Bronchial epithelial cell (primary cell): ENCODE data around the gene TTL. TPM values are rescaled to one million over a fixed set of nuclear protein-coding genes. Genes with fewer than 3 reads are reported as not detected.
A peak's percentile ranks its signal among the peaks of the same experiment; 100 is the strongest.

ENCODE experiments used
- DNase-seq: peaks from one replicate; pipeline ENCODE4 v3.0.0-alpha.2; 2010; ENCODE audit warnings: low read depth
- FAIRE-seq: peaks from 2 replicates; lab custom pipeline; 2011; peaks lifted over from hg19 to GRCh38; lab: Jason Lieb, UNC
- H3K27me3 ChIP-seq: 2 replicates; pipeline ENCODE4 v1.5.1; 2011; ENCODE audit warnings: low read length; ENCODE audit not compliant: control insufficient read depth, insufficient read depth
- H3K36me3 ChIP-seq: 2 replicates; pipeline ENCODE4 v1.5.1; 2011; ENCODE audit warnings: low read length; ENCODE audit not compliant: control insufficient read depth, insufficient read depth
- H3K4me3 ChIP-seq: 2 replicates; pipeline ENCODE4 v1.5.1; 2011; ENCODE audit warnings: mild to moderate bottlenecking, low read depth, low read length, control low read depth
- total RNA-seq: library from RNA; depleted of rRNA; stranded (reverse); fragments of >200 nt; gene quantifications from 2 replicates; pipeline ENCODE4 v1.2.1, GENCODE V29; 2014
- TF ChIP-seq, protein P1 (sequence below): IDR thresholded peaks from 2 replicates; pipeline ENCODE4 v1.5.1; 2011; ENCODE audit warnings: mild to moderate bottlenecking, moderate library complexity, low read length, control low read depth, inconsistent platforms; ENCODE audit not compliant: insufficient read depth, severe bottlenecking

The TTL gene
- total RNA-seq, 1 donor from 2014 or later, result 26.6 TPM

DNA sequence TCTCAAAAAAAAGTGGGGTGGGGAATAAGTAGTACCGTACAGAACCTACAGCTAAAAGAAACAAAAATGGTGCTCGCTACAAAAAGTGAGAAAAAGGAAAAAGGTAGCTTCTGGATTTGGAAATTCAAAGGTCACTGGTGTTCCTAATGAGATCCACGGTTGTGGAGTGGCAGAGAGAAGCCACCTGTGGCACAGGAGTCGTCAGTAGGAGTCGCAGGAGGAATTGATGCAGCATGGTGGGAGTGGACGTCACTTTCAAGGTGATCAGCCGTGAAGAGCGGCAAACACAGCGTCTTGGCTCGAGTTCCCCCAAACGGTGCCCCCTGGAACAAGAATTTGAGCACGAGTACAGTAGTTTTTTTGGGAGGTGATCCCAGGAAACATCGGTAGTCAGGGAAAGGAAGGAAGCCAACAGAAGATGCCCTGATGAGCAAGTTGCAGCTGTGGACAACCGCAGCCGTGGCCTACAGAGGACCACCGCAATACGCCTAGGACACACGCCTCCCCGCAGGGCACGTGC is 1.4 kb upstream of the TTL start:
- peak overlapping the region; percentile 78 for H3K4me3 ChIP-seq
- FAIRE-seq, result no peak
- DNase-seq, result no peak
- no peaks in the 10 kb centered on the region for H3K27me3 ChIP-seq
- peaks cover 2% of the 10 kb centered on the region for H3K36me3 ChIP-seq
- TF ChIP-seq, protein P1, sequence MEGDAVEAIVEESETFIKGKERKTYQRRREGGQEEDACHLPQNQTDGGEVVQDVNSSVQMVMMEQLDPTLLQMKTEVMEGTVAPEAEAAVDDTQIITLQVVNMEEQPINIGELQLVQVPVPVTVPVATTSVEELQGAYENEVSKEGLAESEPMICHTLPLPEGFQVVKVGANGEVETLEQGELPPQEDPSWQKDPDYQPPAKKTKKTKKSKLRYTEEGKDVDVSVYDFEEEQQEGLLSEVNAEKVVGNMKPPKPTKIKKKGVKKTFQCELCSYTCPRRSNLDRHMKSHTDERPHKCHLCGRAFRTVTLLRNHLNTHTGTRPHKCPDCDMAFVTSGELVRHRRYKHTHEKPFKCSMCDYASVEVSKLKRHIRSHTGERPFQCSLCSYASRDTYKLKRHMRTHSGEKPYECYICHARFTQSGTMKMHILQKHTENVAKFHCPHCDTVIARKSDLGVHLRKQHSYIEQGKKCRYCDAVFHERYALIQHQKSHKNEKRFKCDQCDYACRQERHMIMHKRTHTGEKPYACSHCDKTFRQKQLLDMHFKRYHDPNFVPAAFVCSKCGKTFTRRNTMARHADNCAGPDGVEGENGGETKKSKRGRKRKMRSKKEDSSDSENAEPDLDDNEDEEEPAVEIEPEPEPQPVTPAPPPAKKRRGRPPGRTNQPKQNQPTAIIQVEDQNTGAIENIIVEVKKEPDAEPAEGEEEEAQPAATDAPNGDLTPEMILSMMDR, result peak; percentile 32

DNA sequence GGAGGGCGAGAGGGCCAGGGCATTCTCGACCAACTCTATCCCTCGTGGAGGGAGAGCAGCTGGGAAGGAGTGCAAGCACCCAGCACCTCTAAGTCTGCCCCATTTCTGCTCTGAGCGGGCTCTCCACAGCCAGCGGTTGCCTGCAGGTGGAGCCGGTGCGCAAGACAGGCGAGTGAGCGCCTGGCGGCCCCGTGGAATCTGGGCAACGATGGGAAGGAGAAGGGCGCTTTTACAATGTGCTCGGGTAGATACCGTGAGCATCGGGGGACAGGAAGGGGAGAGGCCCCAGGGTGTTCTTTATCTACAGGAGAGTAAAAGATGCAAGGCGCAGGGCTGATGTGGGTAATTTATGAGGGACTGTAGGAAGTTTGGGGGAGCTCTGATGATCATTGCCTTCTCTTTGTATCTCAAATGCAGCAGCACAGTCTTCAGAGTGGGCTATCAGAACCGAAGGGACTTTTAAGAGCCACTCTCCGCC is 867 bp upstream of the TTL start:
- H3K4me3 ChIP-seq, result peak overlapping the region; percentile 78
- FAIRE-seq (no peak), DNase-seq (peak; percentile 74)
- no peaks in the 10 kb centered on the region for H3K27me3 ChIP-seq
- H3K36me3 ChIP-seq, result peaks cover 3% of the 10 kb centered on the region
- TF ChIP-seq, protein P1, result peak; percentile 94

DNA sequence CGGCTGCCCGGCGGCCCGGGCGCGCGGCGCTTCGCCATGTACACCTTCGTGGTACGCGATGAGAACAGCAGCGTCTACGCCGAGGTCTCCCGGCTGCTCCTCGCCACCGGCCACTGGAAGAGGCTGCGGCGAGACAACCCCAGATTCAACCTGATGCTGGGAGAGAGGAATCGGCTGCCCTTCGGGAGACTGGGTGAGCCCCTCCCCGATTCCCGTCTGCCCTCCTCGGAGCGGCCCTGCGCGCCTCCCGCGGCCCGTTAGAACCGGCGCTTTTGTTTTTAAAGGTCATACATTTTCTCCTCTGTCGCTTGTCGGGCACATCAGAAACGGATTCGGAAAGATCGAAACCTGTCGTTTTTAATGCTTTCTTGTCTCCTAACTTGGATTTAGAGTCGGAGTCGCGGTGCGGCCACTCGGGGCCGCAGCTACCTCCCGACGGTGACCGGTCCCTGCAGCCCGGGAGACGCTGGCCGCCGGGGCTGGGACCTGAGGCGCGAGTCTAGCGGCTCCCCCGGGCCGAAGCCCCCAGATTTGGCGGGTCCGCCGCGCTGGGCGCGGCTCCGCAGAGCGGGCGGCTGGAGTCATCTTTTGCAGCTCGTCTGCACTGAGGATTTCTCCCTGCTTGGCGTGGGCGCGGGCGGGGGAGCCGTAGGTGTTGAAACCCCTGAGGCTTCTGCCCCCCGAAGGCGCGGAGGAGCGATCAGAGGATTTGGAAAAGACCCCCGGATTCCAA is 519 bp downstream of the TTL start:
- Histone ChIP-seq H3K36me3 (peaks cover 6% of the 10 kb centered on the region), H3K27me3 (no peaks in the 10 kb centered on the region), H3K4me3 (peak overlapping the region; percentile 78)
- TF ChIP-seq, protein P1, result no peak
- peak; percentile 29 for DNase-seq
- no peak for FAIRE-seq

DNA sequence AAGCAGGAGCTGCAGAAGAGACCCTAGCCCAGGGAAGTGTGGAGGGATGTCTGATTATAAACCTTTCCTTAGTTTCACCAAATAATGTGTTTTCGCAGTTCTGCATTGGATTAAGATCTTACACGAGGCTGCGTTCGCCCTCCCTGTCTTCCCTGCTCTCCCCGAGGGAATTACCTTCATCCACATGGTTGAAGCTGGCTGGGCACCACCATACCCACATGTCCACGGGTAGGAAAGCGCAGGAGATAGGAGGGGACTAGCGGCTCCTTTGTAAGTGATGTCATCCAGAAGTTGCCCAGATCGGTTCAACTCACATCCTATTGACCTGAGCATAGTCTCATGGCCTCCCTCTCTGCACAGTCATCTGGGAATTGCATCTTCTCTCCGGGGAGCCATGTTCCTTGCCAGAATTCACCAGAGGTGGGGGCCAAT is 1.1 kb downstream of the TTL start:
- DNase-seq, result peak; percentile 59
- FAIRE-seq, result no peak
- H3K4me3 ChIP-seq, result peak overlapping the region; percentile 78
- peaks cover 6% of the 10 kb centered on the region for H3K36me3 ChIP-seq
- TF ChIP-seq, protein P1, result no peak
- no peaks in the 10 kb centered on the region for H3K27me3 ChIP-seq

GRCh38 chr2:112483831-112484230 is 1.9 kb downstream of the TTL start:
- no peak for FAIRE-seq
- peak; percentile 12 for DNase-seq
- TF ChIP-seq, protein P1, result no peak
- Histone ChIP-seq H3K4me3 (no peak overlapping the region), H3K27me3 (no peaks in the 10 kb centered on the region), H3K36me3 (peaks cover 6% of the 10 kb centered on the region)

DNA sequence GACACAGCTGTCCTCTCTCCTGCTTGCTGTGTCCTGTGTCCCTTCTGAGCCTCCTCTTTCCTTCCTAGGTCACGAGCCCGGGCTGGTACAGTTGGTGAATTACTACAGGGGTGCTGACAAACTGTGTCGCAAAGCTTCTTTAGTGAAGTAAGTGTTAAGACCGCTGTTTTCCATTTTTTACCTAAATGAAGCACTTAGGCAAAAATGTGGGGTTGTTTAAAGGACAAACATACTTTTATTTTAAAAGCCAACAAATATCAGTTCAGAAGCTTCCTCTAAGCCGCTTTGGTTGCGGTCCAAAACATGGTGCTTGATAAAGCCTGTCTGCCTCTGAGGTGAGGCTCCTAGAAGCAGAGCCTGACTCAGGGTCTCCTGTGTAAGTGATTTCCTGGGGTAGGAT is 3.9 kb downstream of the TTL start:
- no peaks in the 10 kb centered on the region for H3K27me3 ChIP-seq
- H3K4me3 ChIP-seq, result no peak overlapping the region
- H3K36me3 ChIP-seq, result peaks cover 6% of the 10 kb centered on the region
- DNase-seq (no peak), FAIRE-seq (no peak)
- TF ChIP-seq, protein P1, result no peak
